Measurements from ENCODE around the gene CCDC159.
"Not testable (repeated sequence)": the region's sequence is repeated elsewhere in the genome, so short reads cannot be mapped to it uniquely, and the experiment has no call there.

The CCDC159 gene

DNA sequence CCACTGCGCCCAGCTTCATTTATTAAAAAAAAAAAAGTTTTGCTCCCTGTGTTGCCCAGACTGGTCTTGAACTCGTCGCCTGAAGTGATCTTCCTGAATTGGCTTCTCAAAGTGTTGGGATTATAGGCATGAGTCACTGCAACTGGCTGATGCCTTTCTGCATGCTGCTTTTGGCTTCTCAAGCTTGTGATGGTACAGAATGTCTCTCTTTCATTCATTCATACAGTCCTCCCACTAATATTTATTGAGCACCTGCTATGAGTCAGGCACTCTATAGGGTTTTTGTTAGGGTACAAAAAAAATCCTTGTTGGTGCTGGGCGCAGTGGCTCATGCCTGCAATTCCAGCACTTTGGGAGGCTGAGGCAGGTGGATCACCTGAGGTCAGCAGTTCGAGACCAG lies 41.4 kb upstream of the CCDC159 start:
- Histone ChIP-seq H3K9me3 (ENCODE audit: insufficient read depth, low read length) (no peaks in the 10 kb centered on the region), H3K4me3 (ENCODE audit: insufficient read depth, low read length, poor library complexity, severe bottlenecking) (no peak overlapping the region), H3K27me3 (ENCODE audit: low read length) (no peaks in the 10 kb centered on the region), H3K27ac (ENCODE audit: low read depth, low read length) (no peak overlapping the region), H3K9me2 (replicated peaks; ENCODE audit: insufficient read depth, low read length) (no peaks in the 10 kb centered on the region), H3K4me2 (ENCODE audit: low read depth, low read length, poor library complexity, severe bottlenecking) (no peak overlapping the region), H2AFZ (ENCODE audit: low read depth, low read length, severe bottlenecking) (no peak overlapping the region), H3K79me2 (ENCODE audit: insufficient read depth, low read length) (no peaks in the 10 kb centered on the region), H3F3A (ENCODE audit: insufficient read depth) (no peaks in the 10 kb centered on the region), H3K9ac (ENCODE audit: low read length) (no peak overlapping the region), H3K36me3 (ENCODE audit: low read length) (no peaks in the 10 kb centered on the region), H4K20me1 (ENCODE audit: low read depth, low read length) (no peaks in the 10 kb centered on the region)
- TF ChIP-seq EZH2phosphoT487 (conservative IDR thresholded peaks at IDR 0.05; ENCODE audit: low read length) = no peak
- TF ChIP-seq, protein P1, sequence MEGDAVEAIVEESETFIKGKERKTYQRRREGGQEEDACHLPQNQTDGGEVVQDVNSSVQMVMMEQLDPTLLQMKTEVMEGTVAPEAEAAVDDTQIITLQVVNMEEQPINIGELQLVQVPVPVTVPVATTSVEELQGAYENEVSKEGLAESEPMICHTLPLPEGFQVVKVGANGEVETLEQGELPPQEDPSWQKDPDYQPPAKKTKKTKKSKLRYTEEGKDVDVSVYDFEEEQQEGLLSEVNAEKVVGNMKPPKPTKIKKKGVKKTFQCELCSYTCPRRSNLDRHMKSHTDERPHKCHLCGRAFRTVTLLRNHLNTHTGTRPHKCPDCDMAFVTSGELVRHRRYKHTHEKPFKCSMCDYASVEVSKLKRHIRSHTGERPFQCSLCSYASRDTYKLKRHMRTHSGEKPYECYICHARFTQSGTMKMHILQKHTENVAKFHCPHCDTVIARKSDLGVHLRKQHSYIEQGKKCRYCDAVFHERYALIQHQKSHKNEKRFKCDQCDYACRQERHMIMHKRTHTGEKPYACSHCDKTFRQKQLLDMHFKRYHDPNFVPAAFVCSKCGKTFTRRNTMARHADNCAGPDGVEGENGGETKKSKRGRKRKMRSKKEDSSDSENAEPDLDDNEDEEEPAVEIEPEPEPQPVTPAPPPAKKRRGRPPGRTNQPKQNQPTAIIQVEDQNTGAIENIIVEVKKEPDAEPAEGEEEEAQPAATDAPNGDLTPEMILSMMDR (IDR thresholded peaks at IDR 0.05; ENCODE audit: insufficient read depth, low read length, poor library complexity, severe bottlenecking) = no peak

GRCh38 chr19:11306337-11306736 lies 40.0 kb upstream of the CCDC159 start:
- no peak overlapping the region for H3K9ac ChIP-seq (ENCODE audit: low read length)
- no peak overlapping the region for H2AFZ ChIP-seq (ENCODE audit: low read depth, low read length, severe bottlenecking)
- H3K9me3 ChIP-seq (ENCODE audit: insufficient read depth, low read length) = no peaks in the 10 kb centered on the region
- no peaks in the 10 kb centered on the region for H3F3A ChIP-seq (ENCODE audit: insufficient read depth)
- H3K4me3 ChIP-seq (ENCODE audit: insufficient read depth, low read length, poor library complexity, severe bottlenecking) = no peak overlapping the region
- no peaks in the 10 kb centered on the region for H4K20me1 ChIP-seq (ENCODE audit: low read depth, low read length)
- TF ChIP-seq, protein P1 (IDR thresholded peaks at IDR 0.05; ENCODE audit: insufficient read depth, low read length, poor library complexity, severe bottlenecking) = no peak
- no peak for TF ChIP-seq EZH2phosphoT487 (conservative IDR thresholded peaks at IDR 0.05; ENCODE audit: low read length)
- H3K27ac ChIP-seq (ENCODE audit: low read depth, low read length) = no peak overlapping the region
- H3K9me2 ChIP-seq (replicated peaks; ENCODE audit: insufficient read depth, low read length) = no peaks in the 10 kb centered on the region
- no peak overlapping the region for H3K4me2 ChIP-seq (ENCODE audit: low read depth, low read length, poor library complexity, severe bottlenecking)
- no peaks in the 10 kb centered on the region for H3K36me3 ChIP-seq (ENCODE audit: low read length)
- no peaks in the 10 kb centered on the region for H3K79me2 ChIP-seq (ENCODE audit: insufficient read depth, low read length)
- no peaks in the 10 kb centered on the region for H3K27me3 ChIP-seq (ENCODE audit: low read length)

GRCh38 chr19:11320278-11320995 lies 25.9 kb upstream of the CCDC159 start:
- not testable (repeated sequence) for H2AFZ ChIP-seq (ENCODE audit: low read depth, low read length, severe bottlenecking); H3K4me2 ChIP-seq (ENCODE audit: low read depth, low read length, poor library complexity, severe bottlenecking); H3K27ac ChIP-seq (ENCODE audit: low read depth, low read length); H4K20me1 ChIP-seq (ENCODE audit: low read depth, low read length); H3K36me3 ChIP-seq (ENCODE audit: low read length); H3K79me2 ChIP-seq (ENCODE audit: insufficient read depth, low read length); H3K9ac ChIP-seq (ENCODE audit: low read length); H3F3A ChIP-seq (ENCODE audit: insufficient read depth); H3K9me2 ChIP-seq (replicated peaks; ENCODE audit: insufficient read depth, low read length); H3K9me3 ChIP-seq (ENCODE audit: insufficient read depth, low read length); H3K4me3 ChIP-seq (ENCODE audit: insufficient read depth, low read length, poor library complexity, severe bottlenecking); H3K27me3 ChIP-seq (ENCODE audit: low read length)

GRCh38 chr19:11321191-11322126 lies 24.9 kb upstream of the CCDC159 start:
- no peaks in the 10 kb centered on the region for H4K20me1 ChIP-seq (ENCODE audit: low read depth, low read length)
- no peak overlapping the region for H2AFZ ChIP-seq (ENCODE audit: low read depth, low read length, severe bottlenecking)
- H3K9me2 ChIP-seq (replicated peaks; ENCODE audit: insufficient read depth, low read length) = no peaks in the 10 kb centered on the region
- H3K27me3 ChIP-seq (ENCODE audit: low read length) = no peaks in the 10 kb centered on the region
- H3K27ac ChIP-seq (ENCODE audit: low read depth, low read length) = no peak overlapping the region
- no peaks in the 10 kb centered on the region for H3K79me2 ChIP-seq (ENCODE audit: insufficient read depth, low read length)
- no peaks in the 10 kb centered on the region for H3F3A ChIP-seq (ENCODE audit: insufficient read depth)
- no peaks in the 10 kb centered on the region for H3K36me3 ChIP-seq (ENCODE audit: low read length)
- TF ChIP-seq EZH2phosphoT487 (conservative IDR thresholded peaks at IDR 0.05; ENCODE audit: low read length) = no peak
- TF ChIP-seq, protein P1 (IDR thresholded peaks at IDR 0.05; ENCODE audit: insufficient read depth, low read length, poor library complexity, severe bottlenecking) = no peak
- H3K4me2 ChIP-seq (ENCODE audit: low read depth, low read length, poor library complexity, severe bottlenecking) = no peak overlapping the region
- H3K9ac ChIP-seq (ENCODE audit: low read length) = no peak overlapping the region
- no peak overlapping the region for H3K4me3 ChIP-seq (ENCODE audit: insufficient read depth, low read length, poor library complexity, severe bottlenecking)
- no peaks in the 10 kb centered on the region for H3K9me3 ChIP-seq (ENCODE audit: insufficient read depth, low read length)

Measured in SU-DHL-6 (cell line).